ENCODE data around the gene CDKN2AIP. TPM values are rescaled to one million over a fixed set of nuclear protein-coding genes. Genes with fewer than 3 reads are reported as not detected.

Gene CDKN2AIP, protein sequence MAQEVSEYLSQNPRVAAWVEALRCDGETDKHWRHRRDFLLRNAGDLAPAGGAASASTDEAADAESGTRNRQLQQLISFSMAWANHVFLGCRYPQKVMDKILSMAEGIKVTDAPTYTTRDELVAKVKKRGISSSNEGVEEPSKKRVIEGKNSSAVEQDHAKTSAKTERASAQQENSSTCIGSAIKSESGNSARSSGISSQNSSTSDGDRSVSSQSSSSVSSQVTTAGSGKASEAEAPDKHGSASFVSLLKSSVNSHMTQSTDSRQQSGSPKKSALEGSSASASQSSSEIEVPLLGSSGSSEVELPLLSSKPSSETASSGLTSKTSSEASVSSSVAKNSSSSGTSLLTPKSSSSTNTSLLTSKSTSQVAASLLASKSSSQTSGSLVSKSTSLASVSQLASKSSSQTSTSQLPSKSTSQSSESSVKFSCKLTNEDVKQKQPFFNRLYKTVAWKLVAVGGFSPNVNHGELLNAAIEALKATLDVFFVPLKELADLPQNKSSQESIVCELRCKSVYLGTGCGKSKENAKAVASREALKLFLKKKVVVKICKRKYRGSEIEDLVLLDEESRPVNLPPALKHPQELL
- 9.4 to 10.7 TPM (median 10.1 TPM) in 5 replicates for total RNA-seq (2022; extraction: Qiagen RNA extraction; ENCODE audit: low read depth)

DNA sequence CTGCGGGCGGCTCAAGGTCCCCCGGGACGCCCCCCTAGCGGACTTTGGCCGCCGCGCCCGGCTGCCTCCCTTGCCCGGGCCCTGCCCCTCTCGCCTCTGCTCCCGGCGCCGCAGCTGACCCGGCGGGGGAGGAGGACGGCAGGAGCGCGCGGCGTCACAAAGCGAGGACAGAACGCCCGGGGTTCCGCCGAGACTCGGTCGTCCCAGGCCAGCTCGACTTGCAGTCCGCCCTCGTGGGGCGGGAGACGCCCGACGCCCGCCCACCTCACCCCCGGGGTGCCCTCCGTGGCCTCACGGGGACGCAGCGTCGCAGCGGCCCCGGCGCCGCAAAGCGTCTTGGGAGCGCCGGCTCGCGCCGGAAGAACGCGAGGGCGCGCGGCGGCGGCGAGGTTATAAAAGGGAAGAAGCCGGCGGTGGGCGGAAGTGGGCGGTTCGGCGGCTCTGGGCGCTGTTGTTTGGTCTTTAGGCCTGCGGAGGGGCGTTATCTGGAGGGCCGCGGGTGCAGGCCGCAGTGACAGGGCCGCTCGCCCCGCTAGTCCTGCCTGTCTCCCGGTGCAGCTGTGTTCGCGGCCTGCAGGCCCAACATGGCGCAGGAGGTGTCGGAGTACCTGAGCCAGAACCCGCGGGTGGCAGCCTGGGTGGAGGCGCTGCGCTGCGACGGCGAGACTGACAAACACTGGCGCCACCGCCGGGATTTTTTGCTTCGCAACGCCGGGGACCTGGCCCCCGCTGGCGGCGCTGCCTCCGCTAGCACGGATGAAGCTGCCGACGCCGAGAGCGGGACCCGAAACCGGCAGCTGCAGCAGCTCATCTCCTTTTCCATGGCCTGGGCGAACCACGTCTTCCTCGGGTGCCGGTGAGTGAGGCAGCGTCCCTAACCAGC, at the start of gene CDKN2AIP:
Gene CDKN2AIP (plus strand): TSS at position 423 of the 883 bp plus-strand sequence. CDS start 162 bp downstream, at position 585.

Other genes with a start within 250 kb of the CDKN2AIP start
- not detected in 5 replicates for gene CLDN22, start 124.4 kb upstream of the CDKN2AIP start, total RNA-seq (2022; extraction: Qiagen RNA extraction; ENCODE audit: low read depth)
- gene CLDN24, start 122.2 kb upstream of the CDKN2AIP start, total RNA-seq (2022; extraction: Qiagen RNA extraction; ENCODE audit: low read depth), result not detected in 5 replicates
- 8.1 to 10.2 TPM (median 9.0 TPM) in 5 replicates for gene ING2, start 60.4 kb downstream of the CDKN2AIP start, total RNA-seq (2022; extraction: Qiagen RNA extraction; ENCODE audit: low read depth)
- gene RWDD4, start 214.5 kb downstream of the CDKN2AIP start, total RNA-seq (2022; extraction: Qiagen RNA extraction; ENCODE audit: low read depth), result 16.5 to 19.7 TPM (median 17.7 TPM) in 5 replicates
- 8.4 to 11.8 TPM (median 10.7 TPM) in 5 replicates for gene TRAPPC11, start 214.7 kb downstream of the CDKN2AIP start, total RNA-seq (2022; extraction: Qiagen RNA extraction; ENCODE audit: low read depth)